Measurements from ENCODE around the gene TEX19.

TEX19 gene

GRCh38 chr17:82390860-82391435 is 31.9 kb downstream of the TEX19 start:
- DNase-seq (ENCODE audit: low read depth), result no peak

- DNase-seq (ENCODE audit: low read depth), result no peak
Measured at GRCh38 chr17:82391496-82392066, 32.5 kb downstream of the TEX19 start.

DNA sequence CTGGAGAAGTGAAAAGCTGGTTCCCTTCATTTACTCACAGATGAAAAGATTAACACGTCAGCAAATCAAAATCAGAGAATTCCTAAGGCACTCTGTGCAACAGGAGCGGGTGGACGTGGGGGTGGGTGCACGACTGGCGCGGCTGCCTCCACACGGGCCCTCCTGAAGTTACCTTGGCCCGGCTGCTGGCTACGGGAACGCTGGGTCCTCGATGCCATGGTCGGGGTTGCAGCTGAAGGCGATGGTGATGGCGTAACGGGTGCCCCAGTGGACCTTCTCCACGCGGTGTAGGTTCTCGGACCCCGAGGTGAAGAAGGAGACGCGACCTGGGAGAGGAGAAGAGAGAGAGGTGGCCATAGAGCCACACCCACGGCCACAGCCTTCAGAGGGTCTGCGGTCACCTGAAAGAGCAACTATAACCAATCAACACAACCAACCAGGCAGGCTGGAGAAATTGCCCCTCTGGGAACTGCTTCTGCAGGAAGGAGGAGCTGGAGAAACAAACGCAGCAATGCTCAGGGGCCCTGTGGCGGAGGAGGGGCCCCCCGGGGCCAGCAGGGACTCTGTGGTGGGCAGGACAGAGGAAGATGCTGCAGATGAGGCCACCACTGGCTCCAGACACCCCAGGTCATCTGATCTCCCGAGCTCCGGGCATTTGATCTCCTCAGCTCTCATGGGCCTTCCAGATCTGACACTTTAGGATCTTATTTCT is 33.3 kb downstream of the TEX19 start:
- DNase-seq (ENCODE audit: low read depth), result no peak

DNA sequence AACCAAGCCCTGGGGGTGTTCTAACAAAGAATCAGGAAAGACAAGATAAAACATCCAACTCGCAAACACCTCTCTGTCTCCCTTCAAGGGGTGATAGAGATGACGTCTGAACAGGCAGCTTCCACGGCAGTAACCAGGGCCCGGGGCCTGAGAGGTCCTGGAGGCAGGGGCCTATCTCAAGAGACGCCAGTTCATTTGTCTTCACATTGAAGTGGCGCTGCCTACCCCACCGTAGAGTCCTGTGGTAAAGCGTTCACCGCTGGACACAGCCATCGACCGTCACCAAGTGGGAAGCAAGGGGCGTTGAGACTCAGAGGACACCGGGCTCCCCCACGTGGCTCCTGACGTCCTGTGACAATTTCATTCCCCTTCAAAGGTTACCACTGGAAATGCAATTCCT is 33.9 kb downstream of the TEX19 start:
- DNase-seq (ENCODE audit: low read depth), result no peak

- DNase-seq (ENCODE audit: low read depth), result no peak
Measured at GRCh38 chr17:82394278-82394677, 35.2 kb downstream of the TEX19 start.

DNA sequence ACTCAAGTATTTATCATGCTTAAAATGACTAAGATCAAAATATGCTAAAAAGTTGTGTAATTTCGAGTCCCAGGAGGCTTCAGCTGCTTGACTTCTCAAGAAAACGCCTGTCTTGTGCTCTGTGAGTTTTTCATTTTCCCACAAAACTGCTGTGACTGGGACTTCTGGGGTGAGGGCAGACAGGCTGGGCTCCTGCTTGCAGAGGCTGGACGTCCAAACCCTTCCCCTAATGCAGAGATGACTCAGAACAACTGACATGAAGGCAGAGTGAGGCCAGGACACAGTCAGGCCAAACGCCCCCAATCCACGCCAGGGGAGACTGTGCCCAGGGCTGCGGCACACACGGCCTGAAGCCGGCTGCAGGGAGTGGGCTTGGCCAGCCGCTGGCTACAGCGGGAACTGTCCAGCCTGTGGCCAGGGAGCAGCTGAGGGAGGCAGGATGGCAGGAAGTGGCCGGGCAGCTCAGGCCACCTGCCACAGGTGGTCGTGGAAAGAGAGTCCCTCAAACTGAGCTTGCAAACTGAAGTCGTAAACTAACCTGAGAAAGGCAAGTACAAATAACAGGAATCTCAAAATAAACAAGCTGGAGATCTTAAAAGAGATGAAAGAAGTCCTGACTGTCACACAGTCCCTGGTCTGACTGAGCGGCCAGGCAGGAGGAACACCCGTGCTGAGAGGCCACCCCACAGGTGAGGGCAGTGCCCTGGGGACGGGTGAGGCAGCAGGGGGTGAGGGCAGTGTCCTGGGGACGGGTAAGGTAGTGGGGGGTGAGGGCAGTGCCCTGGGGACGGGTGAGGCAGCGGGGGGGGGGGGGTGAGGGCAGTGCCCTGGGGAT is 37.8 kb downstream of the TEX19 start:
- DNase-seq (ENCODE audit: low read depth), result peak; percentile 99

- DNase-seq (ENCODE audit: low read depth), result no peak
Measured at GRCh38 chr17:82397449-82398335, 38.6 kb downstream of the TEX19 start.

DNA sequence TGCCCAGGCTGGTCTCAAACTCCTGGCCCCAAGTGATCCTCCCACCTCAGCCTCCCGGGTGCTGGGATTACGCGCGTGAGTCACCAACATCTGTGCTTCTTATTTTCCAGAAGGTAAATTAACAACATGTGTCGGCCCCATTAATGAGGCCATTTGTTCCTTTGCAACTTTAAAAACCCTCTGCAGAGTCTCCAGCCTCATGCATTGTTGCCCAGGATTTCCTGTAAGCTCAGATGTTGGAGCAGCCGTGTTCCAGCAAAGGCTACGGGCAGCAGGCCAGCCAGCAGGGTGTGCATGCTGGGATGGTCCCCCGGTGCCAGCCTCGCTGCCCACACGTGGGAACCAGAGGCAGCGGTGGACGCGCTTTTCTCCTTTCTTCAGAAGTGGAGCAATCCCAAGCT is 40.0 kb downstream of the TEX19 start:
- peak; percentile 99 for DNase-seq (ENCODE audit: low read depth)

- DNase-seq (ENCODE audit: low read depth), result peak; percentile 20
Measured at GRCh38 chr17:82399601-82400101, 40.6 kb downstream of the TEX19 start.

DNA sequence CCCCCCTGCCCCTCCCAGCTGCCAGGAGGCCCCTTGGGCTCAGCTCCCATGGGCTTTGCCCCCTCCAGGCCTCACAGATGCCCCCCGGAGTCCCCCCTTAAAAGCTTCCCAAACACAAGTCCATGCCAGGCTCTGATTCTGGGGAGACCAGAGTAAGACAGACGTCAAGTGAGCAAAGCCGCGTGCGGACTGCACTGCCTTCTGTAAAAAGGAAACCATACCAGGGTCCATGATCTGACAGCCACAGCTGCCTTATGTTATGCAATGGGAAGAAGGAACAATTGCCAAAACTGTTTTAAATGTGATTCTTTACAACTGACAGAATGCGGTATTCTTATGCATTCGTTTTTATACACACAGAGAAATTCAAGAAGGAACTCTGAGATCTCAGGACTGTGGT is 41.2 kb downstream of the TEX19 start:
- peak; percentile 36 for DNase-seq (ENCODE audit: low read depth)

GRCh38 chr17:82400830-82401229 is 41.8 kb downstream of the TEX19 start:
- DNase-seq (ENCODE audit: low read depth), result no peak

DNA sequence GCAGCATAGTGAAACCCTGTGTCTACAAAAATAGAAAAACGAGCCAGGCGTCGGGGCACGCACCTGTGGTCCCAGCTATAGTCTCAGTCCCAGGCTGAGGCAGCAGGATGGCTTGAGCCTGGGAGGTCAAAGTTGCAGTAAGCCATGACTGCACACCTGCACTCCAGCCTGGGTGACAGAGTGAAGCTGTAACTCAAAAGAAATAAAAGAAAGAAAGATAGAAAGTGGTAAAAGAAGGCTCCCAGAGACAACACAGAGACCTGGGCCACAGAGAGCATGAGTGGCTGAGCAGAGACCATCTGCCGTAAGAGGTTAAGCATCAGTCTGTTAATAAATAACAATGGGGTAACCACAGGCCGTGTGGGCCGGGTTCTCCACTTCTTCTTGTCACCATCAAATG is 43.8 kb downstream of the TEX19 start:
- no peak for DNase-seq (ENCODE audit: low read depth)

GRCh38 chr17:82403662-82404660 is 44.9 kb downstream of the TEX19 start:
- no peak for DNase-seq (ENCODE audit: low read depth)

- DNase-seq (ENCODE audit: low read depth), result no peak
Measured at GRCh38 chr17:82405051-82405450, 46.0 kb downstream of the TEX19 start.

- no peak for DNase-seq (ENCODE audit: low read depth)
Measured at GRCh38 chr17:82406131-82406671, 47.2 kb downstream of the TEX19 start.

- no peak for DNase-seq (ENCODE audit: low read depth)
Measured at GRCh38 chr17:82407255-82407654, 48.2 kb downstream of the TEX19 start.

DNA sequence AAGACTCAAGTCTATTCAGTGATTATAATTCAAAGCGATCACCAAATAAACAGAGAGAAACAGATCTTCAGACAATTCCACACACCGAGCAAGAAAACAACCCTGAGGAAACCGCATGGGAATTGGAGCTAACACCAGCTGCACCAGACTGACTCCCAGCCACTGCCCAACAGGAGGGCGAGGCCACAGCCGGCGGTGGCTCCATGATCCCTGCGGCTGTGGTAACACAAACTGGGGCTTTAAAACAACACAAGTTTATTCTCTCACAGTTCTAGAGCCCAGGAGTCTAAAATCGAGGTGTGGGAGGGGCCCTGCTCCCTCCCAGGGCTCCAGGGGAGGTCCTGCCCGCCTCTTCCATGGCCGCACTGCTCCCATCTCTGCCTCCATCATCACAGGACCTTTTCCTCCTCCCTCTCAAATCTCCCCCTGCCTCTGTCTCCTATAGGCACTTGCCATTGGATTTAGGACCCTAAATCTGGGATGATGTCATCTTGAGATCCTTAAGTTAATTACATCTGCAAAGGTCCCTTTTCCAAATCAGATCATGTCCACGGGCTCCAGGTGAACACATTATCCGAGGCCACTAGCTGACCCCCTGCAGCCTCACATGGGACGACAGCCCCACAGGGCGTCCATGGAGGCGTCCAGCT is 49.4 kb downstream of the TEX19 start:
- DNase-seq (ENCODE audit: low read depth), result no peak

DNA sequence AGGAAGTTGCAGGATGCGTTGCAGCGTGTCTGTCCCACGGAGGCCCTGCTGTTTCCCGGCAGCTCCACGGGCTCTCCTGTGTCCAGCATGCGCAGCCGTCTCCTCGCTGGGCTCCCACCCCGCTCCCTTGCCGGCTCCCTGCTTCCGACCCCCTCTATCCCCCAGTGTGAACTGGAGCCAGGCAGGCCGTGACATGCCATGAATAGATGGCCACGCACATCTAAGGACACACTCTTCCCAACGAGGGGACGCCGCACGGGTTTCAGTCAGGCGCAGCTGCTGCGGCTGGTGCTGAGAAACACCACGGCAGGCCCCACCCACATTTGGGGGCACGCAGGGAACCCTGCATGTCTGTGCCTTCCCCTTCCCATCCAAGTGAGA is 49.9 kb downstream of the TEX19 start:
- no peak for DNase-seq (ENCODE audit: low read depth)

DNA sequence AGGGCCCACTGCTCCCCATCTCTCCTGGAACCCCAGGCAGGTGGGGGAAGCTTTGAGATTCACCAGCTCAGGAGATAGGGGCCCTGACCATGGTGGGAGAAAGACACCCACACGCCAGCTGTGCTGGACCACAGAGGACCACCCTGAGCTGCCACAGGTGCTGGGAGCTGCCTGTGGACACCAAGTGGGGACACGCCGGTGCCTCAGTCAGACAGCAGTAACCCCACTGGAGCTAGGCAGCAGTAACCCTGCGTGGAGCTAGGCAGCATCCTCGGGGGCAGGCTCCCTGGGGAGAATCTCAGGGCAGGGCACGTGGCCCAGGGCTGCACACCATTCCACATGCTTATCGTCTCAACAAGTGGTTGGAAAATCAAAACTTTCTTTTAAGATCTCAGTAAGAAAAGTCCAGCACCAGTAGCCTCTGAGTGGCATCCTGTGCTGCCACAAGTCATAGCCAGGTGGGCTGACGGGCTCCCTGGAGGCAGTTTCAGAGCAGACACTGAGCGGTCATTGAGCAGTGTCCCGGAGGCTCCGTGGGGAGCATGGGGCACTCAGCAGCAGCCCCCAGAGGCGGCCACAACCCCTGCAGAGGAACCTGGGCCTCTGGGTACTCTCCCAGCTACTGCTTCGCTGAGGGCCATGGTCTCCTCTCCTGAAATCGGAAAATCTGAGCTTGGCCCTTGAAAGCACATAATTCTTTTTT is 51.1 kb downstream of the TEX19 start:
- no peak for DNase-seq (ENCODE audit: low read depth)
